ENCODE results near the gene SMOC1.

Gene SMOC1

DNA sequence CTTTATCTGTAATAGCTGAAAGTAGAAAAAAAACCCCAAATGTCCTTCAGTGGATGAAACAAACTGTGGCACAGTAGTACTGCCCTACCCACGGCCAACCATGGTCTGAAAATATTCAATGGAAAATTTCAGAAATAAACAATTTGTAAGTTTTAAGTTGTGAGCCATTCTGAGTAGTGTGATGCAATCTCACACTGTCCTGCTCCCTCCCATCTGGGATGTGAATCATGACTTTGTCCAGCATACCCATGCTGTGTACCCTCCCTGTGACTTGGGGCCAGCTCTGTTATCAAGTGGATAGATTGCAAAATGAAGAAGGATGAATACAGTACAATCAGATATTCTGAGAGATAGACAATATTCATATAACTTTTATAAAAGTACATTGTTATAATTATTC is 106.2 kb downstream of the SMOC1 start:
- no peak for TF ChIP-seq SIN3A (IDR thresholded peaks at IDR 0.05; ENCODE audit: borderline replicate concordance, insufficient read depth, low read length)

DNA sequence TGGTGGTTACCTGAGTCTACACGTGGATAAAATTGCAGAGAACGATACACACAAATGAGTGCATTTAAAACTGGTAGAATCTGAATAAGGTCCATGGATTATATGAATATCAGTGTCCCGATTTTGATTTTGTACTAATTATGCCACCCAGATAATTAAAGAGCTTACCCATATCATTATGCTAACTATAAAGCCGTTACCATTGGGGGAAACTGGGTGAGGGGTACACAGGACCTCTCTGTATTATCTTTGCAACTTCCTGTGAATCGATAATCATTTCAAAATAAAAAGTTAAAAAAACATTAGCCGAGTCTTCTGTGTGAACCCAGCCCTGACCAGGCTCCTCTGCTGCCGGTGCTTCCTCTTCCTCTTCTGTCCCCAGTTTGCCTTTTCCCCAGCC is 107.1 kb downstream of the SMOC1 start:
- no peak for TF ChIP-seq FOXP2 (optimal IDR thresholded peaks at IDR 0.05; ENCODE audit: borderline replicate concordance, extremely low read depth, extremely low read length, insufficient read depth)
- no peak for TF ChIP-seq POLR2AphosphoS5 (IDR thresholded peaks at IDR 0.05; ENCODE audit: low read depth, low read length)
- TF ChIP-seq SIN3A (IDR thresholded peaks at IDR 0.05; ENCODE audit: borderline replicate concordance, insufficient read depth, low read length): no peak
- TF ChIP-seq TAF1 (IDR thresholded peaks at IDR 0.05; ENCODE audit: borderline replicate concordance, insufficient read depth, low read length): no peak
- TF ChIP-seq, protein P1, sequence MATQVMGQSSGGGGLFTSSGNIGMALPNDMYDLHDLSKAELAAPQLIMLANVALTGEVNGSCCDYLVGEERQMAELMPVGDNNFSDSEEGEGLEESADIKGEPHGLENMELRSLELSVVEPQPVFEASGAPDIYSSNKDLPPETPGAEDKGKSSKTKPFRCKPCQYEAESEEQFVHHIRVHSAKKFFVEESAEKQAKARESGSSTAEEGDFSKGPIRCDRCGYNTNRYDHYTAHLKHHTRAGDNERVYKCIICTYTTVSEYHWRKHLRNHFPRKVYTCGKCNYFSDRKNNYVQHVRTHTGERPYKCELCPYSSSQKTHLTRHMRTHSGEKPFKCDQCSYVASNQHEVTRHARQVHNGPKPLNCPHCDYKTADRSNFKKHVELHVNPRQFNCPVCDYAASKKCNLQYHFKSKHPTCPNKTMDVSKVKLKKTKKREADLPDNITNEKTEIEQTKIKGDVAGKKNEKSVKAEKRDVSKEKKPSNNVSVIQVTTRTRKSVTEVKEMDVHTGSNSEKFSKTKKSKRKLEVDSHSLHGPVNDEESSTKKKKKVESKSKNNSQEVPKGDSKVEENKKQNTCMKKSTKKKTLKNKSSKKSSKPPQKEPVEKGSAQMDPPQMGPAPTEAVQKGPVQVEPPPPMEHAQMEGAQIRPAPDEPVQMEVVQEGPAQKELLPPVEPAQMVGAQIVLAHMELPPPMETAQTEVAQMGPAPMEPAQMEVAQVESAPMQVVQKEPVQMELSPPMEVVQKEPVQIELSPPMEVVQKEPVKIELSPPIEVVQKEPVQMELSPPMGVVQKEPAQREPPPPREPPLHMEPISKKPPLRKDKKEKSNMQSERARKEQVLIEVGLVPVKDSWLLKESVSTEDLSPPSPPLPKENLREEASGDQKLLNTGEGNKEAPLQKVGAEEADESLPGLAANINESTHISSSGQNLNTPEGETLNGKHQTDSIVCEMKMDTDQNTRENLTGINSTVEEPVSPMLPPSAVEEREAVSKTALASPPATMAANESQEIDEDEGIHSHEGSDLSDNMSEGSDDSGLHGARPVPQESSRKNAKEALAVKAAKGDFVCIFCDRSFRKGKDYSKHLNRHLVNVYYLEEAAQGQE (IDR thresholded peaks at IDR 0.05; ENCODE audit: insufficient read depth in 1 of 2, low read depth in 2 of 2, low read length in 2 of 2): no peak

DNA sequence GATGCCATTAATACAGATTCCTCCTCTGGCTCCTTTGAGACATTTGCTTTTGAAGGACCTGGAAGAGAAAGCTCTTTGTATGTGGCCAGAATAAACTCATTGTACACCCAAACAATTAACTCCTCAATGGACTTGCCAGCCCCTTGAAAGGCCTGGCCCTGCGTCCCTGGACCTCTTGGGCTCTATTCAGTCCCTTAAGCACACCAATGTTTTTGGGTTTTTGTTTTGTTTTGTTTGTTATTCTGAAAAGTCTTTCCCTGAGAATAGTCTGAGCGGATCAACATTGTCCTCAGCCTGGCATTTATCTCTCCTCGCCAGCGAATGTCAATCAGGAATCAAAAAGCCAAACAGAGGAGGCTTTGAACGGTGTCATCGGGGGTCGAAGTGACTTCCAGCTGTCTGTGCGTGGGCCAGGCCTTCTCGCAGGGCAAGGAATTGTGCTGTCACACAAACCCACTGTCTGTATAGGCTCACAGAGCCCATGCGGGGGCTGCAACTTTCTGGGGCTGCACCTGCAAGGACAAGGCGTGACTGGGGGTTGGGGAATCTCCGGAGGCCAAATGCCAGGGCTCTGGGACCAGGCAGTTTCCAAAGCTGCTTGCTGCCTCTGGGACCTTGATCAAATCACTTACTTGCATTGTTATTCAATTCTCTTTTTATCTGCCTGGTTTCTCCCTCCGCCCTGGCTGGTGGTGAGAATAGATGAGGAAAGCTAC is 108.3 kb downstream of the SMOC1 start:
- no peak for TF ChIP-seq FOXP2 (optimal IDR thresholded peaks at IDR 0.05; ENCODE audit: borderline replicate concordance, extremely low read depth, extremely low read length, insufficient read depth)
- TF ChIP-seq, protein P1 (IDR thresholded peaks at IDR 0.05; ENCODE audit: insufficient read depth in 1 of 2, low read depth in 2 of 2, low read length in 2 of 2): no peak
- no peak for TF ChIP-seq TAF1 (IDR thresholded peaks at IDR 0.05; ENCODE audit: borderline replicate concordance, insufficient read depth, low read length)
- no peak for TF ChIP-seq SIN3A (IDR thresholded peaks at IDR 0.05; ENCODE audit: borderline replicate concordance, insufficient read depth, low read length)
- TF ChIP-seq POLR2AphosphoS5 (IDR thresholded peaks at IDR 0.05; ENCODE audit: low read depth, low read length): no peak

DNA sequence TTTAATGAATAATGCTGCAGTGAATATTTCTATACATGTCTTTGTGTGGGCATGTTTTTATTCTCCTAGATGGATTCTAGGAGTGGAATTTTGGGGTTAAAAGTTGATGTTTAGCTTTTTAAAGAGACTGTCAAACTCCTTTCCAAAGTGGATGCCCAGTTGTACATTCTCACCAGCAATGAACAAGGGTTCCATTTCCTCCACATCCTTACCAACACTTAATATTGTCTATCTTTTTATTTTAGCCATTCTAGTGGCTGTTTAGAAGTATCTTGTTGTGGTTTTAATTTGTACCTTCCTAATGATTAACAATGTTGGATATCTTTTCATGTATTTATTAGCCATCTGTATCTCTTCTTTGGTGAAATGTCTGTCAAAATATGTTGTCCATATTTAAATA is 109.8 kb downstream of the SMOC1 start:
- TF ChIP-seq TAF1 (IDR thresholded peaks at IDR 0.05; ENCODE audit: borderline replicate concordance, insufficient read depth, low read length) (no peak), SIN3A (IDR thresholded peaks at IDR 0.05; ENCODE audit: borderline replicate concordance, insufficient read depth, low read length) (no peak), FOXP2 (optimal IDR thresholded peaks at IDR 0.05; ENCODE audit: borderline replicate concordance, extremely low read depth, extremely low read length, insufficient read depth) (no peak), POLR2AphosphoS5 (IDR thresholded peaks at IDR 0.05; ENCODE audit: low read depth, low read length) (no peak)
- TF ChIP-seq, protein P1 (IDR thresholded peaks at IDR 0.05; ENCODE audit: insufficient read depth in 1 of 2, low read depth in 2 of 2, low read length in 2 of 2): no peak

DNA sequence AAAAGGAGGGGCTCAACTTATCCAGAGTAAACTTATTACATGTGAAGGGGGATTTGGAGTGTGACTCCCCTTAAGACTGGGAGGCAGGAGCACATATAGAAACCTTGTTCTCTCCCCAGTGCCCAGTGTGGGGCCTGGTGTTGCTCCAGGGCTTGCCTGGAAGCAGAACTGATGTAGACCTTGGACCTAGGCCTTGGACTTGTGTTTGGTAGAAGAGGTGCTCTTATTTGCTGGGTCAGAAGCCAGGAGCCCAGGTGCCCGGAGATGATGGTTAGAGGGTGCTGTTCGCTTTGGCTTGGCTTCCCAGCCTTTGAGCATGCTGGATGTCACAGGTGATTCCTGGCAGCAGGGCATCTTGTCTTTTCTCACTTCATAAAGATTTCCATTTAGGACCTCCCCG is 110.4 kb downstream of the SMOC1 start:
- TF ChIP-seq POLR2AphosphoS5 (IDR thresholded peaks at IDR 0.05; ENCODE audit: low read depth, low read length) (no peak), FOXP2 (optimal IDR thresholded peaks at IDR 0.05; ENCODE audit: borderline replicate concordance, extremely low read depth, extremely low read length, insufficient read depth) (no peak), SIN3A (IDR thresholded peaks at IDR 0.05; ENCODE audit: borderline replicate concordance, insufficient read depth, low read length) (no peak), TAF1 (IDR thresholded peaks at IDR 0.05; ENCODE audit: borderline replicate concordance, insufficient read depth, low read length) (no peak)
- TF ChIP-seq, protein P1 (IDR thresholded peaks at IDR 0.05; ENCODE audit: insufficient read depth in 1 of 2, low read depth in 2 of 2, low read length in 2 of 2): no peak

All from PFSK-1 (cell line).